Measurements from ENCODE around the gene DNTT. TPM values are rescaled to one million over a fixed set of nuclear protein-coding genes. Genes with fewer than 3 reads are reported as not detected.
"Not testable (repeated sequence)": the region's sequence is repeated elsewhere in the genome, so short reads cannot be mapped to it uniquely, and the experiment has no call there.

Gene DNTT
- total RNA-seq, 2 donors from 2014 or later, result 0.18 TPM; not detected in 1

DNA sequence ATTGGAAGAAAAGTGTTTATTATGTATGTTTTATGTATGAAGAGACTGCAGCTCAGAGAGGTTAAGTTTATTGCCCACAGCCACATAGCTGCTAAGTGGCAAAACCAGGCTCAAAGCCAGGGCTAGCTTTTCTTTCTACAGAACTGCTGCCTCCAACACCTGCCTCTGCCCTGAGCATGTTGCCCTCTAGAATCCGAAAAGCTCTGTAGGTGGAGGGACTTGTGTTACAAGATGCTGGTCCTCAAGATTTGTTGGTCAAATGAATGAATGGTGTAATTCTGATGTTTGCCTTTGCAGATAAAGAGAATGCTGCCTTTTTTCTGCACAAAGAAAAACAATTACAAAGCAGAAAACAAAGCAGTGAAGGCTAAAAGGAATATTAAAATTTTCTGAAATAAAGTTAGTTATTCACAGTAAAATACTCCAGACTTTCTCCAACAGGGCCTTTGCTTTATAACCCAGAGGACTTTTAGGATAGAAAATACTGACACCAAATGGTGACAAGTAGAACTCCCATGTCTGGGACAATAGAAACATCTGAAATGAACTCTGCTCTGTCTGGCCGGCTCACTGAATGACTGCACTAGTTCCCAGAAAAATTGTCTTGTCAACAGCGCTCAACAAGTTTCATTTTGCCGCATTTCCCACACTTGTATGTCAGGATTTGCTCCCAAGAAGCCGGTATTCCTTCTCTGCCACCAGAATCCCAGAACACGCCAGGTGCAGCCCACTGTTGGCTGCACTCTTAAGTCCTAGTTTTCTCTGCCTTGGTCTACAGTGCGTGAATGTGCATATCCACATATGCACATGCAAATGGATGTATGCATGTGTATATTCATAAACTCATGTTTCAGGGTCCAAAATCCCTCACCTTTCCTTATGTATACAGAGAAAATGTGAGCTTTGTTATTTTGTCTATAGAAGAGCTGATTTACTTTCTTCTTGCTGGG, 11.0 kb upstream of the DNTT start:
- H3K27ac Mint-ChIP-seq, result no peak overlapping the region
- no peak for DNase-seq (ENCODE audit: low spot score in 2 of 2)
- peaks cover 4 to 6% of the 10 kb centered on the region in 2 donors for H3K9me3 Mint-ChIP-seq
- ATAC-seq, result peak; percentile 62 to 78
- no peaks in the 10 kb centered on the region for H3K36me3 Mint-ChIP-seq

DNA sequence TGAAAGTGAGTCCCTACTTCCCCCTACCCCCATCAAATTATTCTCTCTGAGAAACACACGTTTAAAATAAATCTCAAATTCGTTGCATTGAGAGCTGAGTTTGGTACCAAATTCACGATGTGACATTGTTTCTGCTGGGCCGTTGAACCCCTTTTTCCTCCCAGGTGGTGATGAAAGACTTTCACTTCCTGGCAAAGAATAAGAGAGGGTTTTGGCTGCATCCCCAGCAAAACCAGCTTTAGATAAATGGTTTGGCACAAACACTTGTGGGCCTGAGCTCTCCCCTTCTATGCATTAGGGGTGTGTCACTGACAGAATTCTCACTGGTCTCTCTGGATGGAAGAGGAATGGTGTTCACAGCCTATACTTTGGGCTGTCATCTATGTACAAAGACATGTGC, 8.8 kb upstream of the DNTT start:
- ATAC-seq, result no peak
- Mint-ChIP-seq H3K36me3 (peaks cover 0 to 5% of the 10 kb centered on the region in 2 donors), H3K9me3 (peaks cover 12 to 13% of the 10 kb centered on the region in 2 donors), H3K27ac (peak overlapping the region in 1 of 2 donors; percentile 24)
- no peak for DNase-seq (ENCODE audit: low spot score in 2 of 2)

DNA sequence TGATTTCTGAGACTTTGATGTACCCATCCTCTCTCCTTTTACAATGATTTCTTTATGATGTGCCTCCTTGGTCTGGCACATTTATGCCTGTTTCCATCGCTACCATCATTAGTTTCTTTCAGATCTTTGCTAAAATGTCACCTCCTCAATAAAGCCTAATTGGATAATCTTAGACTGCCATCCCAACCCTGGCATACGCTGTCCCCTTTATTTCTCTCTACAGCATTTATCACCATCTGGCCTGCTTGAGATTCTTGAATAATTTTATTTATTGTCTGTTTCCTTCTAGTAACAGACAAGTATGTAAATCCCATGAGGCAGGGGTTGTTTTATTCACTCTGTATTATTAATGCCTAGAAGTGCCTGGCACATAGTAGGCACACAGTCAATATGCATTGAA, 6.7 kb upstream of the DNTT start:
- Mint-ChIP-seq H3K36me3 (peaks cover 0 to 5% of the 10 kb centered on the region in 2 donors), H3K27ac (no peak overlapping the region), H3K9me3 (peaks cover 12 to 13% of the 10 kb centered on the region in 2 donors)
- no peak for DNase-seq (ENCODE audit: low spot score in 2 of 2)
- no peak for ATAC-seq

DNA sequence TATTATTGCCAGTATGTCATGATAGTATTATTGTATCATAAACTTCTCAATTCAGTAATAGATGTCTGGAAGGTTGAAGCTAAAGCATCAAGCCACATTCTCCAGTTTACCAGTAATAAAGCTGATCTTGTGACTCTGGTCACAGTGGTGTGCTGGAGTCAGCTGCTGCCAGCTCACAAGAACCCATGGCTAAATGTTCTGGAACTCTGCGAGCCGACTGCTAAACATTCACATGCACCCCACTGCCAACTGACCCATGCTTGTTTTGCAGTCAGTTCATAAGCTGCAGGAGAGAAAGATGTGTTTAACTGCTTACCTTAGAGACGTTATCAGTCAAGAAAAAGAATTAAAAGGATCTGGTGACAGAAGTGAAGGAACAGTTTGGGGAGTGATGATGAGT, 5.9 kb upstream of the DNTT start:
- Mint-ChIP-seq H3K27ac (no peak overlapping the region), H3K36me3 (peaks cover 0 to 5% of the 10 kb centered on the region in 2 donors), H3K9me3 (peaks cover 12 to 13% of the 10 kb centered on the region in 2 donors)
- ATAC-seq, result no peak
- DNase-seq (ENCODE audit: low spot score in 2 of 2), result no peak

DNA sequence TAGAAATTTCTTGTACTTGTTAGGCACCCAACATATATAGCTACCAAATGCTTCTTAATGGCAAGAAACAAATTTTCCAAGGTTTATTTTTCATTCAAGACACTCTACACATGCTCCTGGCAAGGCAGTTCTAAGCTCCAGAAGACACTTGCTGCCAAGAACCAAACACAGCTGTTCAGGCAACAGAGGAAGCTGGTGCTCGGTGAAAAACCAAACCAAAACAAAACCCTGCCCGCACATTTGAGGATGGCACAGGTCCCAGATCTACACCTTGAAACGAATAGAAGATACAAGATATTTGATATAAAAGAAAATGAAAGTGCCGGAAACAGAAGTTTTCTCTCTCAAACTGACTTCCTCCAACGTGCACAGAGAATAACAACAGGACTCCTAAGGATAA, 4.9 kb upstream of the DNTT start:
- DNase-seq (ENCODE audit: low spot score in 2 of 2), result peak in 1 of 2 donors; percentile 11

DNA sequence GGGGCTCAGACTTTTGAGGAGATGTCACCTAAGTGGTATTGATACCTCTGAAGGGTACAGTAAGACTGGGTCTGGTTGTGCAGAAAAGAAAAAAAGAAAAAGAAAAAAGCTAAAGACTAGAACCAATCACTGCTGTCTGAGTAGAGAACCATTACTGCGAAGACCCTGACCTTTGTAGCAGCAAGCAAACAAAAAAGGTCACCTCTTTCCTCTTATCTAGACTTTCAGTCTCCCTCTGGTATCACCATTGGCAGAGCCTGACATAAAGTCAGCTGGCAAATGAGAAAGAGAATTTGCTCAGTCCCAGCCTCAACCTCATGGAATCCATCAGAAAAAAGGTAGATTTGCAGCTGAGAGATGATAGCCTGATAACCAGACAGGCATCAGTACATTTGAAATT, 2.6 kb upstream of the DNTT start:
- H3K27ac Mint-ChIP-seq, result no peak overlapping the region
- H3K36me3 Mint-ChIP-seq, result peaks cover 0 to 5% of the 10 kb centered on the region in 2 donors
- ATAC-seq (no peak), DNase-seq (ENCODE audit: low spot score in 2 of 2) (no peak)
- peaks cover 5 to 13% of the 10 kb centered on the region in 2 donors for H3K9me3 Mint-ChIP-seq

More for the DNA sequence above, 4.9 kb upstream of the DNTT start:
- peaks cover 12 to 13% of the 10 kb centered on the region in 2 donors for H3K9me3 Mint-ChIP-seq
- H3K36me3 Mint-ChIP-seq, result peaks cover 0 to 5% of the 10 kb centered on the region in 2 donors
- peak in 1 of 2 donors; percentile 32 for ATAC-seq
- H3K27ac Mint-ChIP-seq, result peak overlapping the region; percentile 22 to 84

DNA sequence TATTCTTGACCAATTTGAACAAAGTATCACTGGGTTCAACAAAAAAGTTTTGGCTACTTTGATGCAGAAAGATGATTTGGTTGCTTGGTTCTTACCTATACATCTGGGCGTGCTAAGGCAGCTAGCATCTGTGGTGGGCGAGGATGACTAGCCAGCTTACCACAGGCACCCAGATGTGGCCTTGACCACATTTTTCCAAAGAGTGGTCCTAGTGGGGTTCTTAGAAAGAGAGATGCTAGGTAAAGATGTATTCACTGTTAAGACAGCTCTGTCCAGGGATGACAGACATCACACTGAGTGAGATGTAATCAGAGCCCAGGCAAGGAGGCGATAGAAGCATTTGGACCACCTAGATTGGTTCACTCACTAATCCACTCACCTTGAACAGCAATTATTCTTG, 785 bp downstream of the DNTT start:
- H3K36me3 Mint-ChIP-seq, result peaks cover 0 to under 1% of the 10 kb centered on the region in 2 donors
- no peaks in the 10 kb centered on the region for H3K9me3 Mint-ChIP-seq
- ATAC-seq (peak; percentile 49 to 64), DNase-seq (ENCODE audit: low spot score in 2 of 2) (no peak)
- H3K27ac Mint-ChIP-seq, result no peak overlapping the region

DNA sequence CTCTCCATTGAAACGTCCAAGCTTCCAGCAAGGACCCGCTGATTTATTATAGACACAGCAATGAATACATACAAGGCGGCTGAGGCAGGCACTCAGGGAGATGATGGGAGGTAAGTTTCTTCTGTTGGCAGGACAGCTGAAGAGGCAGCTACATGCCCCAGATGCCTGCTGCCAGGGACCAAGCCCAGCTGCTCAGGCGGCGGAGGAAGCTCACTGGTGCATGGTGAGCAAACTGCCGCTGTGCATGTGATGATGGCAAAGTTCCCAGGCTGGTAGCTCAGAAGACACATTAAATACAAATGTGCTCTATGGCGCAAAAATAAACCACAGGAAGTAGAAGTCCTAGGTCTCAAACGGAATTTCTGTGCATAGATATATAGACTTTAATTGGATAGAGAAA, 2.3 kb downstream of the DNTT start:
- no peak overlapping the region for H3K27ac Mint-ChIP-seq
- peak; percentile 43 to 61 for ATAC-seq
- no peaks in the 10 kb centered on the region for H3K36me3 Mint-ChIP-seq

DNA sequence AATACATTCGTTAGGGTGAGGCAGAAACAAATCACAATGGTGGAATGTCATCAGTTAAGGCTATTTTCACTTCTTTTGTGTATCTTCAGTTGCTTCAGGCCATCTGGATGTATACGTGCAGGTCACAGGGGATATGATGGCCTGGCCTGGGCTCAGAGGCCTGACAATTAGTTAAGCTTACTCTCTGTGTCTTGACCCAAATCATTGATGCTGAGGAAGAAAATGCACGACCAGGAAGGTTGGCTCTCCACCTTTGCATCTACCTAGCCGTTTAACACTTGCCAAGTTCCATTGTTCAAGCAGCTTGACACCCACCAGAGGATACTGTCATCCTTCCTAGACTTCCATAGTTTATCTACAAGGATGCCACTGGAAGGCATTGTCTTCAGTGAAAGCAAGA, 4.6 kb downstream of the DNTT start:
- not testable (repeated sequence) for ATAC-seq; H3K9me3 Mint-ChIP-seq; H3K36me3 Mint-ChIP-seq; DNase-seq (ENCODE audit: low spot score in 2 of 2); H3K27ac Mint-ChIP-seq

More for the DNA sequence above, 2.3 kb downstream of the DNTT start:
- H3K9me3 Mint-ChIP-seq, result no peaks in the 10 kb centered on the region
- no peak for DNase-seq (ENCODE audit: low spot score in 2 of 2)

DNA sequence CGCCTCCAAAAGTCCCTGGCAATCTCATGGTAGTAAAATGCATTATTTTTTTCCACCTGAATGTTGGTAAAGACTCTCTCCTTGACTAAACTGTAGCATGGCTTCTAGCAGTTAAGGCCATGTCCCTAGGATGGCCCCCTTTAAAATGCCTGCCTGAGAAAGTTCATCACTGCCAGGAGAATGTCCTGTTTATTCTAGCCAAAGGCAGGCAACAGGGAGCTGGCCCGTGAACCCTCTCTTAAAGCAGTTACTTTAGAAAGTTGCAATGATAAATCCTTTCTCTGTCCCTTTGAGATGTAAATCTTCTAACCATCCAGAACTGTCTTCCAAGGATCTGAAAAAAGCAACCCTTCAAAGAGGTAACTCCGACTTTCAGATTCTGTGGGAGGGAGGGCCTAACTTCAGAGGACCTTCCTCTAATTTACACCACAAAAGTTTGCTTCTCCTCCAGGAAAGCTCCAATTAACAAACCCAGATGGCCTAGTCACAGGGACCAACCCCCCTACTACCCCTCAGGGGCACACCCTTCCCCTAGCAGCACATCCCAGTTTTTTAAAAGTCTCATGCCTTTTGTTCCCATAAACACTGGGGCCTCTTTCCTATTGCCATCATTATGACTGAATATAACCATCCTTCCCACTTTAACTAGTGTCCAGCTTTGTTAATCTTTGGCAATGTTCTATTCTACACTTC, 5.5 kb downstream of the DNTT start:
- ATAC-seq, result no peak
- H3K9me3 Mint-ChIP-seq, result no peaks in the 10 kb centered on the region

DNA sequence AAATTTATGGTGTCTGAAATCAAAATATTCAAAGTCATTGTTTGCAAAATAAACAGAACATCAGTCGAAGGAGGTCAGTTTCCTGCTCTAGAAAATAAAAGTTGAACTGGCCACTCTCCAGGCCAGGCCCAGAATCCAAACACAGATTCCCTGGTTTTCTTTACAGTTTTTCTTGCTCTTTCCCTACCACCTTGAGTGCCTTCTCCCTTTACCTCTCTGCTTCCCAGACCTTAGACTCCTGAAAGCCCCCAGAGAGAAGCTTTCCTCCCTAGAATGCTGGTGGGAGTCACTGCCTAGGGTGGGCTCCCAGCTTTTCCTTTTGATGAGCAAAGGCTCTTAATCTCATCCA, 6.1 kb downstream of the DNTT start:
- H3K9me3 Mint-ChIP-seq, result no peaks in the 10 kb centered on the region
- DNase-seq (ENCODE audit: low spot score in 2 of 2), result no peak
- ATAC-seq, result no peak
- H3K27ac Mint-ChIP-seq, result no peak overlapping the region
- no peaks in the 10 kb centered on the region for H3K36me3 Mint-ChIP-seq

More for the DNA sequence above, 5.5 kb downstream of the DNTT start:
- Mint-ChIP-seq H3K36me3 (no peaks in the 10 kb centered on the region), H3K27ac (no peak overlapping the region)
- no peak for DNase-seq (ENCODE audit: low spot score in 2 of 2)

DNA sequence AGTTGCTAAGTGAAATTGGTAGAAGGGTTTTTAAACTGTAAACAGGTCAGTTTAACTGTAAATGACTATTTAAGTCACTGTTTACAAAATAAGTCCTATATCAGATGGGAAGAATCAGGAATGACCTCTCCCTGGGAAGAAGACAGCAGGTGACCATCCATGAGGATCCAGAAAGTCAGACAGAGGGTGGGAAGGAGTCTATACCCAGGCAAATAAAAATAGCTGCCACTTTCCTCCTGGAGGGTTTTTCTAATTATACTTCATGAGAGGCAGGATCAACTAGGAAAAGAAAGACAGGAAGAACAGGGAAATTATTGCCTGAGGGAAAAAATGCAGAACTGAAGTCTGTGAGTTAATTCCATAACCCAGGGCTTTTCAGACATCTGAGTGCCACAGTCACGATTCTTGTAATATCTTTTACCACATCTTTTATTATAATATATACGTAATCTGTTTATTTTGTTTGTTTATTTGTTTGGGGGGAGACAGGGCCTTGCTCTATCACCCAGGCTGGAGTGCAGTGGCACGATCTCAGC, 7.0 kb downstream of the DNTT start:
- Mint-ChIP-seq H3K36me3 (no peaks in the 10 kb centered on the region), H3K9me3 (no peaks in the 10 kb centered on the region), H3K27ac (no peak overlapping the region)
- ATAC-seq (no peak), DNase-seq (ENCODE audit: low spot score in 2 of 2) (no peak)

DNA sequence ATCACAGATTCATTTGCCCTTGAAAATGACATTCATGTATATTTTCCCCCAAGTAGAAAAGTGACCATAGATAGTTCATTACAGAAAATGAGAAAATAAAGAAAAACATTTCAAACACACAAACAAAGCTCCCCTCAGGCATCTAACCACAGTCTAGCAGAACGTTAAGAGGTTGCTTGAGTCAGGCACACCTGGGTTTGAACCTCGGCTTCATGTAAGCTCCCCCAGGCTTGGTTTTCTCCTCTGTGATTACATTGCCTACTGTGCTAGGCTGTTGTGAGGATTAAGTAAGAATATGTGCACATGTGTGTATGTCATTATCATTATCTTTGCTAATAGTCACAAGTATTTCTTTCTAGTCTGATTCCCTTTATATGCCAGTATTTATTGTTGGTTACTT, 9.1 kb downstream of the DNTT start:
- Mint-ChIP-seq H3K36me3 (no peaks in the 10 kb centered on the region), H3K27ac (no peak overlapping the region), H3K9me3 (no peaks in the 10 kb centered on the region)
- ATAC-seq (no peak), DNase-seq (ENCODE audit: low spot score in 2 of 2) (no peak)

DNA sequence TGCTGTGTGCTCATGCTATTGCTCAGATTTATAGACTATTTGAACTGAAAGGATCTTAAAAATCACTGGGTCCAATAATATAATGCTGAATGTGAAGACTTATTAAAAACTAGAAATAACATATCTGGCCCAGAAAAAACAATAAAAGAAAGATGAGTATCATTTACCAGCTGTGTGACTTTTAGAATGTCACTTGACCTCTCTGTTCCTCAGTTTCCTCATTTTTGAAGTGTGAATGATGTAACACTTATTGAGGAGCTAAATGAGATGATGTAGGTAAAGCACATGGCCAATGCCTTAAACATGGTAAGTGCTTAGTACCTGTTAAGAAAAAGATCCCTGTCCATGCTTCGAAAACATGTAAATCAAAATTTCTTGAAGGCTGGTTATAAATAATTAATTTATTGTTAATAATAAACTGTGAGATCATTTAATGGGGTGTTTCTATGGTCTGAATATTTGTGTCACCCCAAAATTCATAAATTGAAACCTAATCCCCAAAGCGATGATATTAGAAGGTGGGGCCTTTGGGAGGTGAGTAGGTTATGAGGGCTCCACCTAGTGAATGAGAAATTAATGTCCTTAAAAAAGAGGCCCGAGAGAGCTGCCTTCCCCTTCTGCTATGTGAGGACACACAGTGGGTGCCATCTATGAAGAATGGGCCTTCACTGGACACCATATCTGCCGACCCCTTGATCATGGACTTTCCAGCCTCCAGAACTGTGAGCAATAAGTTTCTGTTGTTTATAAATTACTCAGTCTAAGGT, 13.0 kb downstream of the DNTT start:
- ATAC-seq, result no peak
- DNase-seq (ENCODE audit: low spot score in 2 of 2), result no peak
- no peaks in the 10 kb centered on the region for H3K36me3 Mint-ChIP-seq

DNA sequence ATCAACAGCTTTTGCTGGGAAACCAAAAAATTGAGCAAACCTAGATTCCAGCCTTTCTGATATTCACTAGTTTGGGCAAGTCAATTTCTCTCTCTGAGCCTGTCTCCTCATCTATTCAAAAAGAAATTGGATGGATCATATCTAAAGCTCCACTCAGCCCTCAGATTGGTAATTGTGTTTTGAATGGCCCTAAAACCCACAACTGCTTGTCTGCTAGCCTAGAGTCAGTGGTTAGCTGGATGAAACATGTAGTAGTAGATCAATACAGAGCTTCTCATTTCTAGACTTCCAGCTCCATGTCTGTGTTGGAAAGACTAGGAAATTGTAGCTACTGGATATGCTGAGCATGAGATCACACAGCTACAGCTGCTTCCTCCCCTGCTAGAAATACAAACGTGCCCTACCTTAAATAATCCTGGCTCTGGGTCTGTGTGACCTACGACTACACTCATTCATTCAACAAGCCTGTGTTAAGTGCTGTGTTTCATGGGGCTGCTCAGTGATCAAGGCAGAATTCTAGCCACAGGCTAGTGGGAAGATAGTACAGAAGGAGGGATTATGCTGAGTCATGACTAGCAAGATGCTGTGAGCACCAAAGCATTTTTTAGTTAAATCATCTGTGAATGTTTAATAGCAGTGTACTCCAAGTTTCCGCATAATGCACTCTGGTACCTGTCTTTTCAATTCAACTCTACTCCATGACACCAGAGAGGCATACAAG, 15.7 kb downstream of the DNTT start:
- Mint-ChIP-seq H3K27ac (no peak overlapping the region), H3K36me3 (no peaks in the 10 kb centered on the region), H3K9me3 (no peaks in the 10 kb centered on the region)
- no peak for DNase-seq (ENCODE audit: low spot score in 2 of 2)
- peak; percentile 22 to 84 for ATAC-seq

More for the DNA sequence above, 13.0 kb downstream of the DNTT start:
- H3K27ac Mint-ChIP-seq, result no peak overlapping the region
- no peaks in the 10 kb centered on the region for H3K9me3 Mint-ChIP-seq

DNA sequence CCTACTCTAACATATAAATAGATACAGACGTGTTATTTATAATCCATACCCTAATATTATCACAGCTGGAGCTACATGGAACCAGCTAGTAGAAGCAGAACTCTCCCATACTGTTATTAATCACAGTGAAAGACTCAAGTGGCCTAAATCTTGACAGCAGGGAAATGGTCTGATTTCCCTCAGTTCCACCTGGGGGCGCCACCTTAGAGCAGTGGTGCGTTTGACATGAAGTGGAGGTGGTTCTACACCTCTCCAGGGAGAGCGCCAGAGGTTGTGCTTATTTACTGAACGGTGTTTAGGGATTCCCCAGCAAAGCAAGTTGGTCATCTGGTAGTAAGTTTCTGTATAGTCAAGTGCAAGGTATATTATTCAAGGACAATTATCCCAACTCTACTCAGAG, 17.6 kb downstream of the DNTT start:
- no peaks in the 10 kb centered on the region for H3K9me3 Mint-ChIP-seq
- H3K27ac Mint-ChIP-seq, result no peak overlapping the region
- no peak for DNase-seq (ENCODE audit: low spot score in 2 of 2)
- no peak for ATAC-seq
- H3K36me3 Mint-ChIP-seq, result no peaks in the 10 kb centered on the region
